ENCODE data around the gene TDRD9.

DNA sequence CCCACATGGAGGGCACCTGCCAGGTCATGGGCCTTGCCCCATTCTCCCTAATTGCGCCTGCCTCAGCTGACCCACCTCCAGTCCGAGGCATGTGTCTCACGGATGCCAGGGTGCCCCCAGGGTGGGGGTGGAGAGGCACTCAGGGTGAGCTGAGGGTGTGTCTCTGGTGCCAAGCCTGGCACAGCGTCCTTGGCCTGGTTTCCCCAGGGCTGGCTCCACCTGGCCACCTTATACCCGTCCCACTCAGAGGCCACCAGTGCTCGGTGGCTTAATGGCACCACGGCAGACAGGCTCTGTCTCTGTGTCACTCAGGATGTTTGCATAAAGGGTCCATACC is 33.6 kb upstream of the TDRD9 start:
- no peak for TF ChIP-seq EZH2phosphoT487 (IDR thresholded peaks at IDR 0.05; ENCODE audit: borderline replicate concordance, low read length)
- TF ChIP-seq, protein P1, sequence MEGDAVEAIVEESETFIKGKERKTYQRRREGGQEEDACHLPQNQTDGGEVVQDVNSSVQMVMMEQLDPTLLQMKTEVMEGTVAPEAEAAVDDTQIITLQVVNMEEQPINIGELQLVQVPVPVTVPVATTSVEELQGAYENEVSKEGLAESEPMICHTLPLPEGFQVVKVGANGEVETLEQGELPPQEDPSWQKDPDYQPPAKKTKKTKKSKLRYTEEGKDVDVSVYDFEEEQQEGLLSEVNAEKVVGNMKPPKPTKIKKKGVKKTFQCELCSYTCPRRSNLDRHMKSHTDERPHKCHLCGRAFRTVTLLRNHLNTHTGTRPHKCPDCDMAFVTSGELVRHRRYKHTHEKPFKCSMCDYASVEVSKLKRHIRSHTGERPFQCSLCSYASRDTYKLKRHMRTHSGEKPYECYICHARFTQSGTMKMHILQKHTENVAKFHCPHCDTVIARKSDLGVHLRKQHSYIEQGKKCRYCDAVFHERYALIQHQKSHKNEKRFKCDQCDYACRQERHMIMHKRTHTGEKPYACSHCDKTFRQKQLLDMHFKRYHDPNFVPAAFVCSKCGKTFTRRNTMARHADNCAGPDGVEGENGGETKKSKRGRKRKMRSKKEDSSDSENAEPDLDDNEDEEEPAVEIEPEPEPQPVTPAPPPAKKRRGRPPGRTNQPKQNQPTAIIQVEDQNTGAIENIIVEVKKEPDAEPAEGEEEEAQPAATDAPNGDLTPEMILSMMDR (conservative IDR thresholded peaks at IDR 0.05; ENCODE audit: low read depth, low read length) = no peak
